GM19397 (cell line): ENCODE data around the gene AFF3.
"Not testable (repeated sequence)": the region's sequence is repeated elsewhere in the genome, so short reads cannot be mapped to it uniquely, and the experiment has no call there.

Experiments used
- ATAC-seq: cut with Tn5 transposase; IDR thresholded peaks from one replicate; pipeline ENCODE4 v1.9.1; 2021; ENCODE audit warnings: mild to moderate bottlenecking, moderate library complexity; ENCODE audit not compliant: unreplicated experiment

Gene AFF3

DNA sequence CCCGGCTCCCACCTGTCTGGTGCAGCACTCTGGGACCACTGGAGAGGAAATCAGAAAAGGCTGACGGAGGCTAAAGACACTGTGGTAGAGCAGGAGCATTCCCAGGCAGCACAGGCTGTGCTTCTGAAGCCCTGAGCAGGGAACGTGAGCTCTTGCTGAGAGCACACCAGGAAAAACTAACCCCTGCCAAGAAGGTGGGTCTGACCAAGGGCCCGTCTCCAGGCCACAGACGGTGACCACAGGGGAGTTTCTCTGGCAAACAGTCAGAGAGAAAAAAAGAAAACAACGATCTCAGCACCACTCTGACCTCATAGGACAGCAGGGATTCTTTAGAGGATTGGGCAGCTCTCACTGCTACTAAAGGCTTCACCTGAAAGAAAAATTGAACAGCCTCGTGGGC is 201.4 kb downstream of the AFF3 start:
- no peak for ATAC-seq

DNA sequence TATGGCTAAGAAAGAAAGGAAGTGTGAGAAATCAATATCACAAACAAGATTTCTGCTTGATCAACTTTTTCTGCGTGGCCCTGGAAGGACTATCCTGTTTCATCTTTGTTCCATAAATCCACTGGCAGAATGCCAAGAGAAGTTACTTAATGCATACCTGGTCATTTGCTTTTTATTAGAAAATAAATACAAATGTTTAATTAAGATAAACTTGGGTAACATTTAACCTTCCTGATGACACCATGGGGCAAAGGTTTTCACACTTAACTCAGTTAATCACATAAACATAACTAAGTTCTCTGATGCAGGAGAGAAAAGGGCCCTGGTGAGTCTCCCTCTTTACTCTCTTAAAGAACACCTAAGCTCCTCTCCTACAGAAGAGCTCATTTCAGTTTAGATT is 203.3 kb downstream of the AFF3 start:
- no peak for ATAC-seq

DNA sequence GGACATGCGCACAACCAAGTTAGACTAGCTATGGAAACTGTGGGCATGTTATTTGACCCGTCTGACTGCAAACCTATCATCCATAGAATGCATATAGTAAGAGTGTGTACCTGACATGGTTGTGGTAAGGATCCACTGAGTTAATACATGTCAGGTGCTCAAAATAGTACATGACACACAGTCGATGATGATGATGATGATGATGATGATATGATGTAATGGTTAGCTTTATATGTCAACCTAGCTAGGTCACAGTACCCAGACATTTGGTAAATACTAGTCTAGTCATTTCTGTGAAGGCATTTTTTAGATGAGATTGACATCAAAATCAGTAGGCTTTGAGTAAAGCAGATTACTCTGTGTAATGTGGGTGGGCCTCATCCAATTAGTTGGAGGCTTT is 204.1 kb downstream of the AFF3 start:
- ATAC-seq, result no peak

DNA sequence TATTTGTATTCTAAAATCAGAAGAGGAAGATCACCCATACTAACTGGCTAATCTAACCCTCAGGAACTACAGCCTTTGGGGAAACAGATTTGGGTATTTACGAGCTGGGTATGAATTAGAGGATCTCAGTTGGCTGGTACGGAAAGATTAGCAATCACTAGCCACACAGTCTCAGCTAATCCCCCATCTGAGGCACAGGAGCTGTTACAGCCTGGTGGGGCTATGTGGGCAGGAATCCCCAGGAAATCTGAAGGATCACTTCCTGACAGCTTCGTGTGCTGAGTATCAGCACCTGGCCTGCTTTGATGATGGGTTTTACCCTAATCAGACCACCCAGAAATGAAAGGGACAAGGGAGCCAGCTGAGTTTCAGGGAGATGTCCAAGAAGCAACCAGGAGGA is 206.3 kb downstream of the AFF3 start:
- ATAC-seq, result no peak

DNA sequence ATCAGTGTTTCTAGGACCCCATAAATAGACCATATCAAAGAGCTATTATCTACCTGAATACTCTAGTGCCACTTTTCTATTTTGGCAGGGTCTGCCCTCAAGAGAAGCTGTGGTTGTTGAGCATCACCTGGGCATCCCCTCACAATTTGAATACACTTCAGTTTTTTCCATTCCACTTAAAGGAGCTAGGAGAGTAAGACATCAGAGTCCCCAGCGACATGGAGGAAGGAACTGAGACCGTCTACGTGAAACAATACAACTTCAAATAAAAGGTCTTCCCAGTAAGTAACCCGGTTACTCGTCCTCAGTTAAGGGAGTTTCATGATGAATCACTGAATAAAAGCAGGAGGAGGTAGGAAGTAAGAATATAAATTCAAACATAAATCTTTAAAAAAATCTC is 206.7 kb downstream of the AFF3 start:
- no peak for ATAC-seq

DNA sequence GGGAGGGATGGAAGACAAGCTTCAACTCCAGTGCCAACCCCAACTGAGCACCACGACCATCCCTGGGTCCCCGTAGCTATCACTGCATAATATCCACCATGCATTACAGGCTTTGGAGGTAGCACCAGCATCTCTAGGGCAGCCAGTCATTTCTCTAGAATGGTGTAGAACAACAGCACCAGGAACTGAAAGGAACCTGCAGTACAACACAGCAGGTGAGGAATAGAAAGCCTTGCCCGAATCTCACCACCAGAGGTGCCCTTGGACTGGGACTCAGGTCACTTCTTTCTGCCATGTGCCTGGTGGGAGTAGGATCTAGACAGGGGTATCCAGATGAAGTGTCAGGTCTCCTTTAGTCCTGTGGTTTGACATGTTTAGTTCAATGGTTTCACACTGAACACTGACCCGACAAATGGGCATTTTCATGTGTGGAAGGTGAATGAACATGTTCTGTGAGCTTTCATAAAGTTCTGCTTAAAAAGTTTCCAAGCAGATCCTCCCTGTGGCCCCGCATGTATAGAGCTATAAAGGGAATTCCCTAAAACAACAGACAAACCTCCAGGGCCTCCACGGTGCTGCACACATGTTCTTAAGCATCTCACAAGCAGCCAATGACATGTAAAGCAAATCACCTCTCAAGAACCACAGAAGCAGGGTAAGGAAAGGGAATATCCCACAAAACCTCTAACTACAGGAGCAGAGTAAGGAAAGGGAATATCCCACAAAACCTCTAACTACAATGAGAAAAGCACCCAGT is 208.3 kb downstream of the AFF3 start:
- no peak for ATAC-seq

DNA sequence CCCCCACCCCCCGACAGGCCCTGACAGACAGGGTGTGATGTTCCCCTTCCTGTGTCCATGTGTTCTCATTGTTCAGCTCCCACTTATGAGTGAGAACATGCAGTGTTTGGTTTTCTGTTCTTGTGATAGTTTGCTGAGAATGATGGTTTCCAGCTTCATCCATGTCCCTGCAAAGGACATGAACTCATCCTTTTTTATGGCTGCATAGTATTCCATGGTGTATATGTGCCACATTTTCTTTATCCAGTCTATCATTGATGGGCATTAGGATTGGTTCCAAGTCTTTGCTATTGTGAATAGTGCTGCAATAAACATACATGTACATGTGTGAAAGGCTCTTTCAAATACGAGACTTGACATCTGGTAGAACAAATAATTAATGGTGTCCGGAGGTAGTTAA is 208.9 kb downstream of the AFF3 start:
- ATAC-seq, result not testable (repeated sequence)

DNA sequence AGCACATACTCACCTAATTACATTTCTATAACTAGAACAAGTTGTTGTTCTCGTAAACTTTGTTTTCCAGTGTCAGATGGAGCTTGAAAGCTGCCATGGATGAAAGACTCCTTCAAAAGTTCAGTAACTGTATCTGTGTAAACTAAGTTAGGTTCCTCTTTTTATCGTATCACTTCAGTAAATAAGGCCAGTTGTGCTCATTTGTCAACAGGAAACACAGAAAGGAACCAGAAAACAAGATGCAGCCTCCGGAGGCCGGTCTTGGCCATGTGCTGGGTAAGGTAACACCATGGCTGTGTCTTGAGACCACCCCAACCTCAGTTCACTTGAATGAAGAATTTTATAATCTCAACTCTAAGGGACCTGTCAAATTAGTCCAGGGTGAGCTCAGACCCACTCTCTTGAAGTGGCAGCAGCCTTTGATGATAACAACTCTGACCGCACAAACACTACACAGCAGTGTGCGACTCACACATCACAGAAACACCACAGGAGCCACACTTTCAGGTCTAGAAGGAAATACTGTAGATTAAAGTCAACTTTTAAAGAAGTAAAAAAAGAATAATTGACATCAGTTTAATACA is 213.8 kb downstream of the AFF3 start:
- ATAC-seq, result no peak

DNA sequence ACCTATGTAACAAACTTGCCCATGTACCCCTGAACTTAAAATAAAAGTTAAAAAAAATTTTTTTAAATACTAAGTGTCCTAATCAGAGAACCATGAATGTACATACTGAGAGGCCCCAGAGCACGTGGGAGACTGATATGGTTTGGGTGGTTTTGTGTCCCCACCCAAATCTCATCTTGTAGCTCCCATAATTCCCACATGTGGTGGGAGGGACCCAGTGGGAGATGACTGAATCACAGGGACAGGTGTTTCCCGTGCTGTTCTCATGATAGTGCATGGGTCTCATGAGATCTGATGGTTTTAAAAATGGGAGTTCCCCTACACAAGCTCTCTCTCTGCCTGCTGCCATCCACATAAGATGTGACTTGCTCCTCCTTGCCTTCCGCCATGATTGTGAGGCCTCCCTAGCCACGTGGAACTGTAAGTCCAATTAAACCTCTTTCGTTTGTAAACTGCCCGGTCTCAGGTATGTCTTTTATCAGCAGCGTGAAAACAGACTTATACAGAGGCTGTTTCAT is 214.6 kb downstream of the AFF3 start:
- not testable (repeated sequence) for ATAC-seq

DNA sequence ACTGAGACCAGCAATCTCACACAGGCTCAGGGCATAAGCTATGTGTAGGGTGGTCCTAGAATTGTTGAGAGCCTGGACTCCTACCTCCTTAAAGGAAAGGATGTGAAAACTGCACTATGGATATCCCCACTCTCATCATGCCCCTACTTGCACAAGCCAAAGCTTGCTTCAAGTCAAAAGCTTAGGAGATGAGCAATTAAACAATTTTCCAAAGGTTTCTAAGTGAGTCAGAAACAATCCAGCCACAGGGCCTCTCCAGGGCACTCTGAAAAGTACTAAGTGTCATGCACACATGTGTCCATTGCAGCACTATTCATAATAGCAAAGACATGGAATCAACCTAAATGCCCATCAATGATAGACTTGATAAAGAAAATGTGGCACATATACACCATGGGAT is 215.4 kb downstream of the AFF3 start:
- no peak for ATAC-seq

DNA sequence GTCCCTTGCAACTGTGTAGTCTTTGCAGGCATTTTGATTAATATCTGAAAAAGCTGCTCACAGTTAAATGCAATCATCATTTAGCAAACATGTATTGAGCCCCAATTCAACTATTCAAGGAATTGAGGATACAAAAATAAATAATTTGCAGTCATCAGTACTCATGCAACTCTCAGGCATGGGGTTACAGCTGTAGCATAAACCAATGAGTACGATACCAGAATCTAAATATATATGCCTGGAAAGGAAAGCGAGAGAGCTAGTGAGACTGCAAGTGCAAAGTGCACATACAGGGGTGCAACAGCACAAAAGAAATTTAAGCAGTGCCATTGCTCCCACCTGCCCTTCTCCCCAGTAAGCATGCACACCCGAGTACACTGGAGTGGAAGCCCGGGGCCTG is 216.4 kb downstream of the AFF3 start:
- no peak for ATAC-seq

DNA sequence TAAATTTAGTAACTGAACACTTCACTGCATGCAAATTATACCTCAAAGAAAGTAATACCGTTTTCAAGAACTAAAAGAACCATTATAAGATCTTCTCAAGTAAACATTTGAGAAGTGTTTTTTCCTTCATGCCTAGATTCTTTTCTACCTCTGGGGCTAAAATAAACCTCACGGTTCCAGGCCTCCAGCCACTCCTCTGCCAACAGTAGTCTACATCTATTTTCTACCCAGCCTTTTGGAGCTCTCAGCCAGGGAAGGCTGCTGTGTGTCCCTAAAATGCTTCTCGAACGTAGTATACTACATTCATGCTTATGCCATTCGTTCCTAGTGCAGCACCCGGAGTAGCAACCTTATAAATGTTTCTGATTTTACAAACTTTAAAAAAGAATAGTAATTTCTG is 219.7 kb downstream of the AFF3 start:
- ATAC-seq, result no peak

DNA sequence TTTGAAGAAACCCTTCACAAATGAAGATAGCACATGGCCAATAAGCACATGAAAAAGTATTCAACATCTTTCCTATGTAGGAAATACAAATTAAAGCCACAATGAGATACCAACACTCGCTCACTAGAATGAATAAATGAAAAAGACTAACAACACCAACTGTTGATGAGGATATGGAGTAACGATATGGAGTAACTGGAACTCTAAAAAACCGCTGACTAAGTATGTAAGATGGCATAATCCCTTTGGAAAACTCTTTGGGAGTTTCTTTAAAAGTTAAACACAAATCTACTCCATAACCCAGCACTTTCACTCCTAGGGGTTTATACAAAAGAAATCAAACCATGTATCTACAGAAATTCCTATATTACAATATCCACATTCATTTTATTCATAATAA is 220.5 kb downstream of the AFF3 start:
- ATAC-seq, result no peak

DNA sequence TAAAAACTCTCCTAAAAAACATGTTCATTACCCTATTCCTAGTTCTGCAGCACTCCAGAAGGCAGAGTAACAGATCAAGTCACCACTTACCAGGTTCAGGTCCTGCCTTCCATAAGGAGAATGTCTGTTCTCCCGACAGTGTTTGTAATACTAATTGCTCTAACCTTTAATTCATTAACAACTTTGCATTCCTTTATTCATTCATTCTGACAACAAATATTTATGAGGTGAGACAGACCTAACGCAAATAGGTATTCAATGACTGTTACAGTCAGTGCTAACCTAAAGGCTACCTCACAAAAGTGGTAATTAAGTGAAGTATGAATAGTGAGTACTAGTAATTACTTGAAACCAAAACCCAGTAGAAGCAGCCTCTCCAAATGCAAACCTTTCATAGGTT is 224.0 kb downstream of the AFF3 start:
- ATAC-seq, result no peak

DNA sequence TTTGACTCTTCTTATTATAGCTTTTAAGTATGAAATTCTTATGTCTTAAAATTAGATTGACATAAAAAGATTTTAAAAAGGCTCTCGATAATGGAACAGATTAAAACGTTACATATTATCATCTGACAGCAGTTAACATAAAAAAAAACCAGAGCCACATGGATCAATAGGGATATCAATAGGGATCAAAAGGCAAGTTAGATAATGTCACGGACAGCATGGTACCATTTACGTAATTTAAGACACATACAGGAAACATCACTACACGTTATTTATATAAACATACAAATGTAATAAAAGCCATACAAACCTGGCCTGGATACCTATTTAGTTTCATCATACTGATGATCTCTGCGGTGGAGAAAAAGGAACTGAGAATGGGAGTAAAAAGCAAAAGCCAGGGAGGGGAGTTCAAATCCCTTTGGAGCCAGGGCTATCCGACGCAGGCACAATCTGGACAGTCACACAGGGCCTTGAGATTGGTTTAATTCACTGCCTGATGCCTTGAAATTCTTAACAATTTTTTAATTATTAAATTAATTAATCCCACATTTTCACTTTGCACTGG is 227.2 kb downstream of the AFF3 start:
- no peak for ATAC-seq

DNA sequence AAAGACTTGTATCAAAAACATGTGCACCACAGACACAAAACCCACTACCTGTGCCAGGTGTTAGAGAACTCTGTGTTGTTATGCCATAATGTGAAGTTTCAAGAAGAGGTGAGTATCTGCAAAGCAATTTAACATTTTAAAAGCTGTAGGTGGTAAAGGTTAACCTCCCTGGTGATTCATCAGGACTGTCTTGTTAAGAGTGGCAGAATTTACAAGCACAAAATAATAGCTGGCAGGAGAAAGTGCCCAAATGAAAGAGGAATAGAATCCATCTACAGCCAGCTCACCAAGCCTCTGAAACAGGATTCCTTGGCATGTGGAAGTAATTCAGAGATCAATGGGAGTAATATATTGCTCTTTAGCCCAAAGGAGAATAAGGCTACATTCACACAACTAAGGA is 230.7 kb downstream of the AFF3 start:
- ATAC-seq, result no peak

DNA sequence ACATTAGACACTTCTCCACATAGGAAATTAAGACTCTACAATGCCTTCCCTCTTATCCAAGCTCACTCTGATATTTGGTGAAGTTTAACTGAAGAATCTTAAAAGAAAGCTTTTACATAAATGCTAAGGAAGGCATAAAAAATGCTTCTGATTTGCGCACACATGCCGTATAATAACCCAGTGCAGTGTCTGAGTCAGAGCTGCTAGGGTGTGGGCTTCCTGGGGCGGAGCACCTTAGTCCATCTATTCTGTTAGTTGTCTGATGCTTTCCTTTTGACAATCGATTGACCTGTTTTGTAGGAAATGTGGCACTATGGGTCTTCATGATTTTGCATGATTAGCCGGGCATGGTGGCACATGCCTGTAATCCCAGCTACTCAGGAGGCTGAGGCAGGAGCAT is 231.5 kb downstream of the AFF3 start:
- ATAC-seq, result no peak

DNA sequence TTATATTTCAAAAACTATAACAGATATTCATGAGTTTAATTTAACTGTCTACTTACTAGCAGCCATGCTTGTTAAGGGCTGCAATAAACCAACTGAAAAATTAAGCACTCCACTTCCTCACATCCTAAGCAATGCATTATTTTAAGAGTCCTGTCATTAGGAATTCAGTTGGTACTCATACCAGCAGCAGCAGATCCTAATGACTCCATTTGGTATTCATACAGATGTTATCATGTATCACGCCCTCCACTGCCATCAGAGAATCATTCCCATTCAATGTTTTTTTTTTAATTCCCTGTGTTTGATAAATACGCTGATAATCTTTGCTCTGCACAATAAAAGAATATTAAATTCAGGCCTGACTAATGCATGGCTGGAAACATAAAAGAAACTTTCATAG is 236.8 kb downstream of the AFF3 start:
- no peak for ATAC-seq

DNA sequence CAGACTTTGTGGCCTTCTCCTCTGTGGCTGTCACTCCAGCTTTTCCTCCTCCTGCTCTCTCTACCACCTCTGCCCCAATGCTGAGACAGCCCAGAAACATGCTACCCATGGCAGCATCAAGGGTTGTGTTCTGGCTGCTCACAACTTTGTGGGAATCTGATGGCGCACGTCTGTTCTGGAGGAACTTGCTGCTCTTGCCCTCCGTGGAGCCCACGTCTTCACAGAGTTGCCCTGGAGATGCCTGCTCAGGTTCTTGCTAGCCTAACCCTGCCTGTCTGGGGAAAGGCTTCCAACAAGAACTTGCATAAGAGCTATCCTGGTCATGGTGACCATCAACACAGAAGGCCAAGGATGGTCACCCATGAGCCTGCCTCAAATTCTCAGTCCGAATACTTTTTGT is 237.4 kb downstream of the AFF3 start:
- ATAC-seq, result no peak

DNA sequence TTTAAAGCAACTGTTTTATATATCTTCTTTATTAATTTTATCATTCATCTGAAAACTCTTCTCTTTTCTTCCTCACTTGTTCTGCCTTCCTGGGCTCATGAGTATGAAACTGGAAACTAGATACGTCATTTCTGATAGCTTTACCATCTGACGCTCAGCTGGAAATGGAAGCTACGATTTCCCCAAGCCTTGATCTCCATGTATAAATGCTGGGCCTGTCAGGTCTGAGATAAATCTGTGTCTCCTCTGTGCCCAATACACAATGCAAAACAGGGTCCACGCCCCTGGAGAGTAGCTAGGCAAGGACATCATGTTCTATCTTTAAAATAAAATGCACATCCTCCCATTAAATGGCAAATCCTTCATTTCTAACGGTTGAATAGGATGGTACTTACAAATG is 238.4 kb downstream of the AFF3 start:
- ATAC-seq, result no peak

DNA sequence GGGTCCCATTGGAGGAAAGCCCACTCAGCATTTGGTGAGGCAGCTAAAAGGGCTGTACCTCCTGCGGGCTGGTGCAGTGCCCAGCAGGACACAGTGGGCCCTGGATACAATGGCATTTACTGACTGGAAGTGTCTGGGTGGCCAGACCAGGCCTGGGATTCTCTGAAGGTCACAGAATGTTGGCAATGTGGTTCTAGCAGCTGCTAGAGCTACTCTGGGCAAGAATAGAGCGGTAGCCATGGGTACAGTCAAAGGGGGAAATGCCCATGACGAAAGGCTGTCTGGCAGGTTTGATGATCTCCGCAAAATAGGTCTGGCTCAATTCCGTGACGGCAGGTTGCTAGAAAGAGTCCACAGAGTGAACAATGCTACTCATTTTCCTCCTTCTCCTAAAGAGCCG is 241.8 kb downstream of the AFF3 start:
- no peak for ATAC-seq

DNA sequence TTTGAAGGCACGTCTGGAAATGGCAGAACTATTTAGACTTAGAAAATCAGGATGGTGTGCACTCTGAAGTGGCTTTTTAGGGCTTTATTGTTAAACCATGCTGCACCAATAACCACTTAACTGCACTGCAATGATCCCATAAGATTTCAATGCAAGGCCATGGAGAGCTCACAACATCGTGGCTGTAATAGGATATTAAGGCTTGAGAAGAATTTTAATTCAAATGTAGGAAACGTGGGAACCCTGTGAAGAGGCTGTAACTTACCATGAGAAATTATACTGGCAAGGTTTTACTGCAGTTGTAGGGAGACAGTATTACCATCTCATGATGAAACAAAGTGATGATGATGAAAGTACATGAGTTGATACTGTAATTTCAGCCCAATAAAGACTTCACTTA is 242.5 kb downstream of the AFF3 start:
- no peak for ATAC-seq
